ENCODE measurements around the gene ADGRB3.
A peak's percentile ranks its signal among the peaks of the same experiment; 100 is the strongest.

Gene ADGRB3

GRCh38 chr6:68709091-68709490 is 74.0 kb downstream of the ADGRB3 start:
- DNase-seq (ENCODE audit: low read depth), result no peak

- no peak for DNase-seq (ENCODE audit: low read depth)
Observed at GRCh38 chr6:68709882-68710281, 74.8 kb downstream of the ADGRB3 start.

- DNase-seq (ENCODE audit: low read depth), result no peak
Observed at GRCh38 chr6:68710496-68710895, 75.4 kb downstream of the ADGRB3 start.

GRCh38 chr6:68710916-68711315 is 75.8 kb downstream of the ADGRB3 start:
- DNase-seq (ENCODE audit: low read depth), result no peak

- DNase-seq (ENCODE audit: low read depth), result no peak
Observed at GRCh38 chr6:68711386-68712000, 76.4 kb downstream of the ADGRB3 start.

GRCh38 chr6:68716620-68717019 is 81.5 kb downstream of the ADGRB3 start:
- no peak for DNase-seq (ENCODE audit: low read depth)

- DNase-seq (ENCODE audit: low read depth), result peak; percentile 41
Observed at GRCh38 chr6:68718385-68719073, 83.4 kb downstream of the ADGRB3 start.

- DNase-seq (ENCODE audit: low read depth), result no peak
Observed at GRCh38 chr6:68719761-68720160, 84.7 kb downstream of the ADGRB3 start.

GRCh38 chr6:68722891-68723527 is 87.9 kb downstream of the ADGRB3 start:
- no peak for DNase-seq (ENCODE audit: low read depth)

GRCh38 chr6:68724060-68724459 is 89.0 kb downstream of the ADGRB3 start:
- DNase-seq (ENCODE audit: low read depth), result no peak

- no peak for DNase-seq (ENCODE audit: low read depth)
Observed at GRCh38 chr6:68726337-68726736, 91.3 kb downstream of the ADGRB3 start.

- DNase-seq (ENCODE audit: low read depth), result no peak
Observed at GRCh38 chr6:68726992-68727391, 91.9 kb downstream of the ADGRB3 start.

- no peak for DNase-seq (ENCODE audit: low read depth)
Observed at GRCh38 chr6:68727699-68728098, 92.6 kb downstream of the ADGRB3 start.

- peak; percentile 13 for DNase-seq (ENCODE audit: low read depth)
Observed at GRCh38 chr6:68728159-68728979, 93.3 kb downstream of the ADGRB3 start.

- DNase-seq (ENCODE audit: low read depth), result no peak
Observed at GRCh38 chr6:68729377-68729903, 94.4 kb downstream of the ADGRB3 start.

- no peak for DNase-seq (ENCODE audit: low read depth)
Observed at GRCh38 chr6:68730291-68731054, 95.4 kb downstream of the ADGRB3 start.

- no peak for DNase-seq (ENCODE audit: low read depth)
Observed at GRCh38 chr6:68732423-68732822, 97.3 kb downstream of the ADGRB3 start.

- DNase-seq (ENCODE audit: low read depth), result no peak
Observed at GRCh38 chr6:68735866-68736265, 100.8 kb downstream of the ADGRB3 start.

- no peak for DNase-seq (ENCODE audit: low read depth)
Observed at GRCh38 chr6:68737061-68737460, 102.0 kb downstream of the ADGRB3 start.

GRCh38 chr6:68738039-68738438 is 103.0 kb downstream of the ADGRB3 start:
- no peak for DNase-seq (ENCODE audit: low read depth)

GRCh38 chr6:68740828-68741500 is 105.9 kb downstream of the ADGRB3 start:
- no peak for DNase-seq (ENCODE audit: low read depth)

Data from non-pigmented ciliary epithelial cell (primary cell).